Colonic mucosa (tissue), 4 donors: ENCODE results near the gene TUBA1C. TPM values are rescaled to one million over a fixed set of nuclear protein-coding genes. Genes with fewer than 3 reads are reported as not detected.
"Not testable (repeated sequence)": the region's sequence is repeated elsewhere in the genome, so short reads cannot be mapped to it uniquely, and the experiment has no call there.

ENCODE experiments used
- DNase-seq: peaks from one replicate; pipeline ENCODE4 v3.0.0-alpha.2; 2020
- H3K27ac ChIP-seq: fragments of 200-600 bp; one replicate; pipeline ENCODE4 v1.8.0; 2021
- H3K27me3 ChIP-seq: fragments of 200-600 bp; one replicate; pipeline ENCODE4 v1.8.0; 2021
- H3K36me3 ChIP-seq: fragments of 200-600 bp; one replicate; pipeline ENCODE4 v1.8.0; 2021
- H3K4me1 ChIP-seq: fragments of 200-600 bp; one replicate; pipeline ENCODE4 v1.8.0; 2021; ENCODE audit warnings: mild to moderate bottlenecking
- H3K4me3 ChIP-seq: fragments of 200-600 bp; one replicate; pipeline ENCODE4 v1.8.0; 2021
- H3K9ac ChIP-seq, 2 donors: one replicate each; pipeline ENCODE4 v1.7.0; 2013; ENCODE audit warnings: control low read depth in 2 of 2, low read depth in 2 of 2, low read length in 2 of 2
- H3K9me3 ChIP-seq: fragments of 200-600 bp; one replicate; pipeline ENCODE4 v1.8.0; 2021
- intact Hi-C: fragments of 100-400 bp; cut with DNase I; formaldehyde crosslinking; loops from one replicate; pipeline ENCODE4 v1.14.1; 2022
- total RNA-seq, 2 donors: library from RNA; stranded (reverse); fragmentation: NEBNext Ultra II Directional in 1 of 2; extraction: Animal tissue kit (Norgen Biotek cat#: 25700) in 1 of 2; gene quantifications; one replicate each; pipeline ENCODE4 v1.2.1, GENCODE V29; 2021
- TF ChIP-seq, protein P1 (sequence below): fragments of 200-600 bp; IDR thresholded peaks from one replicate; pipeline ENCODE4 v1.8.0; 2022; ENCODE audit warnings: antibody characterized with exemption, mild to moderate bottlenecking
- donor health status: healthy.
- donor health status: DM: no; HTN: no; CAD: no.
- donor health status: DM: no; HTN: no; CAD: no.

TUBA1C gene
- total RNA-seq, 2 donors from 2014 or later: 183 to 368 TPM

DNA sequence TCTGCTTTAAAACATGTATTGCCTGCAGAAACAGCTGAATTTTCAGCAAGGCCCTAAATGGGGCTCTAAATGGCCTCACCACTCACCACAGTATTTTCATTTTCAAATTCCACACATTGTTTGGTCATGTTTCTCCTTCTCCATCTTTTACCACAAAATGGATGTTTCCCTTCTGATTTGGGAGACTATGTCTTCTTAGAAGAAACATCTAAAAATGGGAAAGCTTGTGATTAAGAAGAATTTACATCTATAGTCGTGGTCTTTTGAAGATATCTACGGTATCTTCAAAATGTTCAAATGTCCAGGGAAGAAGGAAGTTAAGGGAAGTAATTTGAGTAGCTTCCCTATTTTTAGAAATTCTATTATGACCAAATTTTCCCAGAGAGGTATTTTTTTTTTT, 20.7 kb upstream of the TUBA1C start:
- H3K4me1 ChIP-seq: no peaks in the 10 kb centered on the region
- no peak overlapping the region for H3K27ac ChIP-seq
- H3K36me3 ChIP-seq: no peaks in the 10 kb centered on the region
- TF ChIP-seq, protein P1, sequence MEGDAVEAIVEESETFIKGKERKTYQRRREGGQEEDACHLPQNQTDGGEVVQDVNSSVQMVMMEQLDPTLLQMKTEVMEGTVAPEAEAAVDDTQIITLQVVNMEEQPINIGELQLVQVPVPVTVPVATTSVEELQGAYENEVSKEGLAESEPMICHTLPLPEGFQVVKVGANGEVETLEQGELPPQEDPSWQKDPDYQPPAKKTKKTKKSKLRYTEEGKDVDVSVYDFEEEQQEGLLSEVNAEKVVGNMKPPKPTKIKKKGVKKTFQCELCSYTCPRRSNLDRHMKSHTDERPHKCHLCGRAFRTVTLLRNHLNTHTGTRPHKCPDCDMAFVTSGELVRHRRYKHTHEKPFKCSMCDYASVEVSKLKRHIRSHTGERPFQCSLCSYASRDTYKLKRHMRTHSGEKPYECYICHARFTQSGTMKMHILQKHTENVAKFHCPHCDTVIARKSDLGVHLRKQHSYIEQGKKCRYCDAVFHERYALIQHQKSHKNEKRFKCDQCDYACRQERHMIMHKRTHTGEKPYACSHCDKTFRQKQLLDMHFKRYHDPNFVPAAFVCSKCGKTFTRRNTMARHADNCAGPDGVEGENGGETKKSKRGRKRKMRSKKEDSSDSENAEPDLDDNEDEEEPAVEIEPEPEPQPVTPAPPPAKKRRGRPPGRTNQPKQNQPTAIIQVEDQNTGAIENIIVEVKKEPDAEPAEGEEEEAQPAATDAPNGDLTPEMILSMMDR: no peak
- no peak overlapping the region for H3K9ac ChIP-seq
- no peaks in the 10 kb centered on the region for H3K9me3 ChIP-seq
- H3K4me3 ChIP-seq: no peak overlapping the region
- H3K27me3 ChIP-seq: no peaks in the 10 kb centered on the region
- intact Hi-C loops: no loop called here
- DNase-seq: no peak

DNA sequence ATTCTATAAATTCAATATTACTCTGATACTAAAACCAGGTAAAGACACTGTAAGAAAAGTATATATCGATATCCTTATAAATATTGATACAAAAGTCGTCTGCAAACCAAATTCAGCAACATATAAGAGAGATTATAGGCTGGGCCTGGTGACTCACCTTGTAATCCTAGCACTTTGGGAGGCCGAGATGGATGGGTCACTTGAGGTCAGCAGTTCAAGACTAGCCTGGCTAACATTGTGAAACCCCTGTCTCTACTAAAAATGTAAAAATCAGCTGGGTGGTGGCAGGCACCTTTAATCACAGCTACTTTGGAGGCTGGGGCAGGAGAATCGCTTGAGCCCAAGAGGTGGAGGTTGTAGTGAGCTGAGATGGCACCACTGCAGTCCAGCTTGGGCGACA, 13.5 kb upstream of the TUBA1C start:
- Histone ChIP-seq H3K4me3 (no peak overlapping the region), H3K9me3 (no peaks in the 10 kb centered on the region), H3K9ac (no peak overlapping the region), H3K36me3 (no peaks in the 10 kb centered on the region), H3K27ac (no peak overlapping the region), H3K4me1 (no peaks in the 10 kb centered on the region), H3K27me3 (no peaks in the 10 kb centered on the region)
- TF ChIP-seq, protein P1: no peak
- no peak for DNase-seq
- intact Hi-C loops: no loop called here

DNA sequence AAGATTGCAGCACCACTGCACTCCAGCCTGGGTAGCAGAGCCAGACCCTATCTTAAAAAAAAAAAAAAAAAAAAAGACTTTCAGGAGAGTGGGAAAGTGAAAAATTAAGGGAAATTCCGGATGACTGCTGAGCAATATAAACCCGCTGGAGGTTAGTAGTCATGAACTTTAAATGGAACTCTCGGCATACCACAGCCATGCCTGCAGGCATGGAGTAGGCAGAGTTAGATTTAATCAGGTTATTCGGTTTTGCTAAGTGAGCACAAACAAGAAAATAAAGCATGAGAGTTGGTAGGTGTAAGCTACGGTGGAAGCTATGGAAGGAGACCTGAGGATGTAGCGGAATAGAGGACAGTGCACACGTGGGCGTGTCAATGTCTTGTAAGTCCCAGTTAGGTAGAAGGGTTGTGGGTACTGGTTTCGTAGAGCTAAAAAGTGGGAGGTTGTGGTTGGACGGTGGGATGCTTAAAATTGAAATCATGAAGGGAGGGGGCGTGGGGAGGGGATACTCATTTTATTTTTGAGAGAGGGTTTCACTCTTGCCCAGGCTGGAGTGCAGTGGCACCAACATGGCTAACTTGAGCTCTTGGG, 11.8 kb upstream of the TUBA1C start:
- Histone ChIP-seq H3K27ac (no peak overlapping the region), H3K4me1 (no peaks in the 10 kb centered on the region), H3K9ac (no peak overlapping the region), H3K9me3 (no peaks in the 10 kb centered on the region), H3K4me3 (no peak overlapping the region), H3K36me3 (no peaks in the 10 kb centered on the region), H3K27me3 (no peaks in the 10 kb centered on the region)
- TF ChIP-seq, protein P1: no peak
- DNase-seq: no peak
- intact Hi-C loops: no loop called here

DNA sequence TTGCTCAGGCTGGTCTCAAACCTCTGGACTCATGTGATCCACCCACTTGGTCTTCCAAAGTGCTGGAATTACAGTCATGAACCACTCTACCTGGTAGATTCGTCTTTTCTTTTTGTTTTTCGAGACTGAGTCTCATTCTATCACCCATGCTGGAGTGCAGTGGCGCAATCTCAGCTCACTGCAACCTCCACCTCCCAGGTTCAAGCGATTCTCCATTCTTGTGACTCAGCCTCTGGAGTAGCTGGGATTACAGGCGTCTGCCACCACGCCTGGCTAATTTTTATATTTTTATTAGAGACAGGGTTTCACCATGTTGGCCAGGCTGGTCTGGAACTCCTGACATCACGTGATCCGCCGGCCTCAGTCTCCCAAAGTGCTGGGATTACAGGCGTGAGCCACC, 9.4 kb upstream of the TUBA1C start:
- intact Hi-C loops, H3K27ac ChIP-seq, H3K27me3 ChIP-seq, H3K4me3 ChIP-seq, H3K4me1 ChIP-seq, H3K36me3 ChIP-seq, H3K9me3 ChIP-seq, DNase-seq, H3K9ac ChIP-seq: not testable (repeated sequence)

DNA sequence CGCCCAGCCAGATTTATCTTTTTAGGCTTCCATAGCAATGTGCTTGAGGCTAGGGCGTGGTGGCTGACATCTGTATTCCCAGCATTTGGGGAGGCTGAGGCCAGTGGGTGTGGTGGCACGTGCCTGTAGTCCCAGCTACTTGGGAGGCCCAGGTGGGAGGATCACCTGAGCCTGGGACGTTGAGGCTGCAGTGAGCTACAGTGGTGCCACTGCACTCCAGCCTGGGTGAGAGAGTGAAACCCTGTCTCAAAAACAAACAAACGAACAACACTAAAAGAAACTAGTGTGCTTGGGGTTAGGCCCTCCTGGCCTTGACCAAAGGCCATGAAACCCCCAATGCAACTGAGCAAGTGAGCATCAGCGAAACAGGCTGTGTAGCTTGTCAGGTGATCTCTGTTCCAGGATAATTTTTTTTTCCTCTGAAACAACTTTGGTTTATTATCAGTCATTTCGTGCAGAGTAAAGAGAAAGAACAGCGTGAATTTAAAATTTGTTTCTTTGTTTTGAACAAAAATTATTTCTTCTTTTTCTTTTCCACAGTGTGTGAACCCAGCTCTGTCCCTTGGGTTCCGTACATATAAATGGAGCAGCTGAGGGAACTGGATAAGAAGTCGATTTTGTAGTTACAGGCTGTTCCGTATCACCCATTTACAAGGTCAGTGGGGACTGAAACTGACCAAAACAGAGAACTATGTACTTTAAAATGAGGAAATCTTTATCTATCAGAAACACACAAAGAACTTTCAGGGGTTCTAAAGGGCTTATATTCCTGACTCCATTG, 8.8 kb upstream of the TUBA1C start:
- no peak overlapping the region for H3K9ac ChIP-seq
- TF ChIP-seq, protein P1: no peak
- no peak for DNase-seq
- H3K27me3 ChIP-seq: no peaks in the 10 kb centered on the region
- no peaks in the 10 kb centered on the region for H3K4me1 ChIP-seq
- H3K9me3 ChIP-seq: no peaks in the 10 kb centered on the region
- no peak overlapping the region for H3K27ac ChIP-seq
- H3K4me3 ChIP-seq: no peak overlapping the region
- intact Hi-C loops: no loop called here
- no peaks in the 10 kb centered on the region for H3K36me3 ChIP-seq

DNA sequence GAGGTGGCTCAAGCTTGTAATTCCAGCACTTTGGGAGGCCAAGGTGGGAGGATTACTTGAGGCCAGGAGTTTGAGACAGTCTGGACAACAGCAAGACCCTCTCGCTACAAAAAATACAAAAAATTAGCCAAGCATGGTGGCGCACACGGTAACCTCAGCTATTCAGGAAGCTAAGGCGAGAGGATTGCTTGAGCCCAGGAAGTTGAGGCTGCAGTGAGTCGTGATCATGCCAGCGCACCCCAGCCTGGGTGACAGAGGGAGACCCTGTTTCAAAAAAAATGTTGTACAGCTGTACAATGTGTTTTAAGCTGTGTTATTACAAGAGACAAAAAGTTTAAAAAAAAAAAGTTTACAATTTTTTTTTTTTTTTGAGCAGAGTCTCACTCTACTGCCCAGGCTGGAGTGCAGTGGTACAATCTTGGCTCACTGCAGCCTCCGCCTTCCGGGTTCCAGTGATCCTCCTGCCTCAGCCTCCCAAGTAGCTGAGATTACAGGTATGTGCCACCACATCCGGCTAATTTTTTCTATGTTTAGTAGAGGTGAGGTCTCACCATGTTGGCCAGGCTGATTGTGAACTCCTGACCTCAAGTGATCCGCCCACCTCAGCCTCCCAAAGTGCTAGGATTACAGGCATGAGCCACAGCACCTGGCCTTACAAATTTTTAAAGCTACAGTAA, 7.2 kb upstream of the TUBA1C start:
- H3K4me3 ChIP-seq, intact Hi-C loops, H3K9ac ChIP-seq, H3K27ac ChIP-seq, H3K9me3 ChIP-seq, H3K36me3 ChIP-seq, H3K27me3 ChIP-seq, DNase-seq, H3K4me1 ChIP-seq: not testable (repeated sequence)
